Fibroblast of skin of scalp (primary cell): ENCODE results near the gene MUC5AC.
"Not testable (repeated sequence)": the region's sequence is repeated elsewhere in the genome, so short reads cannot be mapped to it uniquely, and the experiment has no call there.

Source experiments
- DNase-seq: peaks from one replicate; pipeline ENCODE4 v3.0.0-alpha.2; 2013

The MUC5AC gene

GRCh38 chr11:1237128-1237580 is 79.4 kb downstream of the MUC5AC start:
- no peak for DNase-seq

DNA sequence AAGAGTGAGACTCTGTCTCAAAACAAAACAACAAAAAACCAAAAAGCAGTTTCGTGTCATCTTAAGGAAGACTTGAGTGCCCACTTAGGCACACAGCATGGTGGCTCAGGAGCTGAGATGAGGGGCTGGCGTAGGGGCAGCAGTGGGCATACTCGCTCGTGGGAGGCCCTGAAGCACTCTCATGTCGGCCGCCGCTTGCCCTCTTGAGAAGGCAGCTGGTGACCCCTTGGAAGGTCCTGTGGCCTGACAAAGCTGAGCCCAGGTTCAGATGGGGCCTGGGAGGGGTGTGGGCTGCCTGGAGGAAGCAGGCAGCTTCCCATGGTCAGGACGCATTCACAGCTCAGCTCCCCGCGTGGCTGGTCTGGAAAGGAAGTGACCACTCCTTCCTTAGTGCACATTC is 80.1 kb downstream of the MUC5AC start:
- DNase-seq, result no peak

DNA sequence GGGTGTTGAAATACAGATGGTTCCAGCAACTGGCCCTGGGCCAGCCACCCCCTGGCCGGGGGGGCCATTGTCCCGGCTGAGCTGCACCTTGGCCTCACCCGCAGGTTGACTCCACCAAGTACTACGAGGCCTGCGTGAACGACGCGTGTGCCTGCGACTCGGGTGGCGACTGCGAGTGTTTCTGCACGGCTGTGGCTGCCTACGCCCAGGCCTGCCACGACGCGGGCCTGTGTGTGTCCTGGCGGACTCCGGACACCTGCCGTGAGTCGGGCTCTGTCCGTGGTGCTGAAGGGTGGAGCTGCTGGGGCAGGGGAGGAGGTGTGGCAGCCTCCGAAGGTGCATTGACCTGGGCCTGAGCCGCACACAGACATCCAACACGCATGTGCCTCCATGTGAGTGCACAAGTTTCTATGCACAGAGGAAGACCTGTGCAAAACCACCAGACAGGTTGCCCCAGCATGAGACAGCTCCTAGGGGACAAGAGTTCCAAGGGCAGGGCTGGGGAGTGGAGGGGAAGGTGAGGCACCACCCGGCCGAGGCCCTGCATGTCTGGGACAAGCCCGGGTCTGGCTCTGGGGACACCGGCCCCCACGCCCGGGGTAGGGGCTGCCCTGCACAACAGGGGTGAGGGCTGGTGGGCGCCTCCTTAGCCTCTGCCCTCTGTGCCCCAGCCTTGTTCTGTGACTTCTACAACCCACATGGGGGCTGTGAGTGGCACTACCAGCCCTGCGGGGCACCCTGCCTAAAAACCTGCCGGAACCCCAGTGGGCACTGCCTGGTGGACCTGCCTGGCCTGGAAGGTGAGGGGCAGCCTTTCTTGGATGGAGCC is 81.2 kb downstream of the MUC5AC start:
- DNase-seq, result no peak

DNA sequence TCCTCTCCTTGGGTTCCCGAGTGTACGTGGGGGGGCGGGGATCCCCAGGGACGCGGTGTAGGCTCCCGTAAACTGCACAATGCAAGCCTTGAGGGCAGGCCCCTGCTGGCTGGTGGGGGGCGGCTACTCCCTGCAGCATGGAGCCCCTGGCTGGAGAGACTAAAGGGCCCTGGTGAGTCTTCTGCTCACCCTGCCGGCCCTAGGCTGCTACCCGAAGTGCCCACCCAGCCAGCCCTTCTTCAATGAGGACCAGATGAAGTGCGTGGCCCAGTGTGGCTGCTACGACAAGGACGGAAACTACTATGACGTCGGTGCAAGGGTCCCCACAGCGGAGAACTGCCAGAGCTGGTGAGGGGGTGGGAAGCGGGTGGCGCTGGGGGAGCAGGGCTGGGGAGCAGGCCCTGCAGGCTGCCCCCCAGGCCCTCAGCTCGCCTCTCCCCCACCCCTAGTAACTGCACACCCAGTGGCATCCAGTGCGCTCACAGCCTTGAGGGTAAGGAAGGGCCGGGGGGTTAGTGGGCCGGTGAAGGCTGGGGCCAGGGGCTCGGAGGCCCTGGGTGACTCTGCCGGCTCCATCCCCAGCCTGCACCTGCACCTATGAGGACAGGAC is 81.9 kb downstream of the MUC5AC start:
- DNase-seq, result no peak

DNA sequence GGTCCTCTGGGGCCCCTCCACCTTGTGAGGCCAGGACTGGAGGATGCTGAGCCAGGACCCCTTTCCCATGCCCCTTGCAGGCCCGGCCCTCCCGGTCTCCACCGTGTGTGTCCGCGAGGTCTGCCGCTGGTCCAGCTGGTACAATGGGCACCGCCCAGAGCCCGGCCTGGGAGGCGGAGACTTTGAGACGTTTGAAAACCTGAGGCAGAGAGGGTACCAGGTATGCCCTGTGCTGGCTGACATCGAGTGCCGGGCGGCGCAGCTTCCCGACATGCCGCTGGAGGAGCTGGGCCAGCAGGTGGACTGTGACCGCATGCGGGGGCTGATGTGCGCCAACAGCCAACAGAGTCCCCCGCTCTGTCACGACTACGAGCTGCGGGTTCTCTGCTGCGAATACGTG is 83.0 kb downstream of the MUC5AC start:
- no peak for DNase-seq

DNA sequence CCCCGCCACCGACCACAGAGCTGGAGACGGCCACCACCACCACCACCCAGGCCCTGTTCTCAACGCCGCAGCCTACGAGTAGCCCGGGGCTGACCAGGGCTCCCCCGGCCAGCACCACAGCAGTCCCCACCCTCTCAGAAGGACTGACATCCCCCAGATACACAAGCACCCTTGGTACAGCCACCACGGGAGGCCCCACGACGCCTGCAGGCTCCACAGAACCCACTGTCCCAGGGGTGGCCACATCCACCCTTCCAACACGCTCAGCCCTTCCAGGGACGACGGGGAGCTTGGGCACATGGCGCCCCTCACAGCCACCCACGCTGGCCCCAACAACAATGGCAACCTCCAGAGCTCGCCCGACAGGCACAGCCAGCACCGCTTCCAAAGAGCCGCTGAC is 84.0 kb downstream of the MUC5AC start:
- no peak for DNase-seq

DNA sequence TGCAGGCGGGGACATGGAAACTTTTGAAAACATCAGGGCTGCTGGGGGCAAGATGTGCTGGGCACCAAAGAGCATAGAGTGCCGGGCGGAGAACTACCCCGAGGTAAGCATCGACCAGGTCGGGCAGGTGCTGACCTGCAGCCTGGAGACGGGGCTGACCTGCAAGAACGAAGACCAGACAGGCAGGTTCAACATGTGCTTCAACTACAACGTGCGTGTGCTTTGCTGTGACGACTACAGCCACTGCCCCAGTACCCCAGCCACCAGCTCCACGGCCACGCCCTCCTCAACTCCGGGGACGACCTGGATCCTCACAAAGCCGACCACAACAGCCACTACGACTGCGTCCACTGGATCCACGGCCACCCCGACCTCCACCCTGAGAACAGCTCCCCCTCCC is 84.5 kb downstream of the MUC5AC start:
- no peak for DNase-seq

- not testable (repeated sequence) for DNase-seq
Observed at GRCh38 chr11:1242751-1243150, 85.0 kb downstream of the MUC5AC start.

DNA sequence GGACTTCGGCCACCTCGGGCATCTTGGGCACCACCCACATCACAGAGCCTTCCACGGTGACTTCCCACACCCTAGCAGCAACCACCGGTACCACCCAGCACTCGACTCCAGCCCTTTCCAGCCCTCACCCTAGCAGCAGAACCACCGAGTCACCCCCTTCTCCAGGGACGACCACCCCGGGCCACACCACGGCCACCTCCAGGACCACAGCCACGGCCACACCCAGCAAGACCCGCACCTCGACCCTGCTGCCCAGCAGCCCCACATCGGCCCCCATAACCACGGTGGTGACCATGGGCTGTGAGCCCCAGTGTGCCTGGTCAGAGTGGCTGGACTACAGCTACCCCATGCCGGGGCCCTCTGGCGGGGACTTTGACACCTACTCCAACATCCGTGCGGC is 85.8 kb downstream of the MUC5AC start:
- DNase-seq, result not testable (repeated sequence)

DNA sequence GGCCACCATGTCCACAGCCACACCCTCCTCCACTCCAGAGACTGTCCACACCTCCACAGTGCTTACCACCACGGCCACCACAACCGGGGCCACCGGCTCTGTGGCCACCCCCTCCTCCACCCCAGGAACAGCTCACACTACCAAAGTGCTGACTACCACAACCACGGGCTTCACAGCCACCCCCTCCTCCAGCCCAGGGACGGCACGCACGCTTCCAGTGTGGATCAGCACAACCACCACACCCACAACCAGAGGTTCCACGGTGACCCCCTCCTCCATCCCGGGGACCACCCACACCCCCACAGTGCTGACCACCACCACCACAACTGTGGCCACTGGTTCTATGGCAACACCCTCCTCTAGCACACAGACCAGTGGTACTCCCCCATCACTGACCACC is 86.8 kb downstream of the MUC5AC start:
- not testable (repeated sequence) for DNase-seq

- DNase-seq, result not testable (repeated sequence)
Observed at GRCh38 chr11:1245717-1246116, 88.0 kb downstream of the MUC5AC start.

GRCh38 chr11:1246301-1246700 is 88.5 kb downstream of the MUC5AC start:
- not testable (repeated sequence) for DNase-seq

- DNase-seq, result not testable (repeated sequence)
Observed at GRCh38 chr11:1247026-1247425, 89.3 kb downstream of the MUC5AC start.

DNA sequence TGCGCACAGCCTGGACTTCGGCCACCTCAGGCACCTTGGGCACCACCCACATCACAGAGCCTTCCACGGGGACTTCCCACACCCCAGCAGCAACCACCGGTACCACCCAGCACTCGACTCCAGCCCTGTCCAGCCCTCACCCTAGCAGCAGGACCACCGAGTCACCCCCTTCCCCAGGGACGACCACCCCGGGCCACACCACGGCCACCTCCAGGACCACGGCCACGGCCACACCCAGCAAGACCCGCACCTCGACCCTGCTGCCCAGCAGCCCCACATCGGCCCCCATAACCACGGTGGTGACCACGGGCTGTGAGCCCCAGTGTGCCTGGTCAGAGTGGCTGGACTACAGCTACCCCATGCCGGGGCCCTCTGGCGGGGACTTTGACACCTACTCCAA is 91.2 kb downstream of the MUC5AC start:
- DNase-seq, result not testable (repeated sequence)

DNA sequence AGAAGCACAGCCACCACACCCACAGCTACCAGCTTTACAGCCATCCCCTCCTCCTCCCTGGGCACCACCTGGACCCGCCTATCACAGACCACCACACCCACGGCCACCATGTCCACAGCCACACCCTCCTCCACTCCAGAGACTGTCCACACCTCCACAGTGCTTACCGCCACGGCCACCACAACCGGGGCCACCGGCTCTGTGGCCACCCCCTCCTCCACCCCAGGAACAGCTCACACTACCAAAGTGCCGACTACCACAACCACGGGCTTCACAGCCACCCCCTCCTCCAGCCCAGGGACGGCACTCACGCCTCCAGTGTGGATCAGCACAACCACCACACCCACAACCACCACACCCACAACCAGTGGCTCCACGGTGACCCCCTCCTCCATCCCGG is 92.7 kb downstream of the MUC5AC start:
- DNase-seq, result not testable (repeated sequence)
